GM18870 (cell line): ENCODE data around the gene EPYC.

Experiments used
- ATAC-seq: cut with Tn5 transposase; IDR thresholded peaks from one replicate; pipeline ENCODE4 v1.9.1; 2021; ENCODE audit warnings: moderate library complexity; ENCODE audit not compliant: unreplicated experiment

Gene EPYC

GRCh38 chr12:90959032-90959431 lies 45.7 kb downstream of the EPYC start:
- ATAC-seq, result no peak

- ATAC-seq, result no peak
These were observed 46.4 kb downstream of the EPYC start for GRCh38 chr12:90958347-90958746.

- ATAC-seq, result no peak
These were observed 49.9 kb downstream of the EPYC start, which contains the start of gene CCER1 for GRCh38 chr12:90954921-90955320. CCER1 (minus strand) TSS chr12:90955176; CDS start chr12:90954742, 434 bp downstream.

- no peak for ATAC-seq
These were observed 50.3 kb downstream of the EPYC start for GRCh38 chr12:90954428-90954827.

- ATAC-seq, result no peak
These were observed 50.8 kb downstream of the EPYC start for GRCh38 chr12:90953956-90954421.

- ATAC-seq, result no peak
These were observed 53.2 kb downstream of the EPYC start for GRCh38 chr12:90951432-90952105.

GRCh38 chr12:90947869-90948268 lies 56.9 kb downstream of the EPYC start:
- no peak for ATAC-seq

GRCh38 chr12:90945070-90945649 lies 59.6 kb downstream of the EPYC start:
- ATAC-seq, result peak; percentile 72

GRCh38 chr12:90943255-90943654 lies 61.5 kb downstream of the EPYC start:
- ATAC-seq, result no peak

- no peak for ATAC-seq
These were observed 63.8 kb downstream of the EPYC start for GRCh38 chr12:90940872-90941499.

- ATAC-seq, result no peak
These were observed 65.4 kb downstream of the EPYC start for GRCh38 chr12:90939382-90939781.

- no peak for ATAC-seq
These were observed 66.3 kb downstream of the EPYC start for GRCh38 chr12:90938451-90938850.

- ATAC-seq, result no peak
These were observed 67.1 kb downstream of the EPYC start for GRCh38 chr12:90937651-90938050.

GRCh38 chr12:90936230-90937005 lies 68.4 kb downstream of the EPYC start:
- ATAC-seq, result no peak

- ATAC-seq, result no peak
These were observed 79.2 kb downstream of the EPYC start for GRCh38 chr12:90925562-90925961.

- ATAC-seq, result no peak
These were observed 80.4 kb downstream of the EPYC start for GRCh38 chr12:90924406-90924805.

GRCh38 chr12:90922145-90922627 lies 82.6 kb downstream of the EPYC start:
- ATAC-seq, result no peak

GRCh38 chr12:90921536-90921935 lies 83.2 kb downstream of the EPYC start:
- ATAC-seq, result no peak

- ATAC-seq, result no peak
These were observed 84.5 kb downstream of the EPYC start for GRCh38 chr12:90920222-90920621.

GRCh38 chr12:90917431-90917830 lies 87.3 kb downstream of the EPYC start:
- no peak for ATAC-seq

GRCh38 chr12:90916516-90916915 lies 88.3 kb downstream of the EPYC start:
- ATAC-seq, result no peak
